Umbilical cord (tissue), 2 donors: ENCODE measurements around the gene WNT1. TPM values are rescaled to one million over a fixed set of nuclear protein-coding genes. Genes with fewer than 3 reads are reported as not detected.

Experiments
- DNase-seq: peaks from one replicate; pipeline ENCODE4 v3.0.0-alpha.2; 2015; ENCODE audit warnings: low spot score
- total RNA-seq: library from RNA; depleted of rRNA; stranded (reverse); fragments of >200 nt; gene quantifications from one replicate; pipeline ENCODE4 v1.2.3, GENCODE V29; 2014; ENCODE audit warnings: low replicate concordance; ENCODE audit not compliant: insufficient read depth

WNT1 gene
- total RNA-seq, 1 donor from 2014 or later, result not detected

GRCh38 chr12:49028666-49029275 lies 50.6 kb downstream of the WNT1 start:
- no peak for DNase-seq

GRCh38 chr12:49030119-49030518 lies 52.0 kb downstream of the WNT1 start:
- no peak for DNase-seq

GRCh38 chr12:49030714-49031572 lies 52.8 kb downstream of the WNT1 start:
- DNase-seq, result no peak

DNA sequence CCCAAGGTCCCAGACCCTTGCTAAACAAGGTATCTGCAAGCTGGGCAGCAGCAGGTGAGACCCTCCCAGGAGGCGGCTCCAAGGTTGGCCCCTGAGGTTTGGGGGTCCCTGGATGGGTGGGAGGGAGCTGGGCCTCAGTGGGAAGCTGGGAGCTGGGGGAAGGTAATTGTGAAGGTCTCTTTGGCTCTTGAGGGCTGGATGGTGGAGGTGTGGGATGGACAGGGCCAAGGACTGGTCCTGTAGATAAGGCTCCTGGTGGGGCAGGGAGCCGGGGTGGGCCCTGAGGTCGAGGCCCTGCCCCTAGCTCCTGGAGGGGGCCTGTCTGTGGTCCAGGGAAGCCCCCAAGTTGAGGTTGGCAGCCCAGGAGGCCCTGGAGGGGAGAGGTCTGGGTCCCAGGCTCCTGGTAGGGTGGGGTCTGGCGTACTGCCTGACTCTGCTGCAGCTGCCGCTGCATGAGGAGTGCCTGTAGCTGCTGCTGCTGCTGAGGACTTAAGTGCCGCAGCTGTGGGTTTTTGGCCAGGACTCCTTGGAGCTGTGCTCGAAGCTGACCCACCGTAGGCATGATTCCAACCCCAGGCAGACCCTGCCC lies 53.5 kb downstream of the WNT1 start:
- DNase-seq, result no peak

Other genes with a start within 250 kb of the WNT1 start
- gene ADCY6, start 189.2 kb upstream of the WNT1 start, total RNA-seq, result 20.0 TPM
- gene CACNB3, start 159.8 kb upstream of the WNT1 start, total RNA-seq, result 7.5 TPM
- 78.5 TPM for gene DDX23, start 126.2 kb upstream of the WNT1 start, total RNA-seq
- 5.8 TPM for gene RND1, start 112.5 kb upstream of the WNT1 start, total RNA-seq
- gene FKBP11, start 52.8 kb upstream of the WNT1 start, total RNA-seq, result 47.4 TPM
- gene ARF3, start 20.8 kb upstream of the WNT1 start, total RNA-seq, result 25.3 TPM
- gene WNT10B, start 6.6 kb upstream of the WNT1 start, total RNA-seq, result 0.72 TPM
- 5.5 TPM for gene DDN, start 21.1 kb downstream of the WNT1 start, total RNA-seq
- 52.7 TPM for gene PRKAG1, start 40.5 kb downstream of the WNT1 start, total RNA-seq
- 22.4 TPM for gene KMT2D, start 82.5 kb downstream of the WNT1 start, total RNA-seq
- gene RHEBL1, start 91.7 kb downstream of the WNT1 start, total RNA-seq, result 3.9 TPM
- 2.9 TPM for gene DHH, start 116.5 kb downstream of the WNT1 start, total RNA-seq
- gene LMBR1L, start 132.5 kb downstream of the WNT1 start, total RNA-seq, result 64.8 TPM
- 560 TPM for gene TUBA1B, start 153.1 kb downstream of the WNT1 start, total RNA-seq
- 562 TPM for gene TUBA1A, start 210.8 kb downstream of the WNT1 start, total RNA-seq